H9 (cell line): Measurements from ENCODE around the gene POLR2A. TPM values are rescaled to one million over a fixed set of nuclear protein-coding genes. Genes with fewer than 3 reads are reported as not detected.

Source experiments
- DNase-seq: peaks from one replicate; pipeline ENCODE4 v3.0.0-alpha.2; 2017
- H2AFZ ChIP-seq: one replicate; pipeline ENCODE4 v1.6.1; 2013; ENCODE audit warnings: mild to moderate bottlenecking, low read length, control low read depth, moderate library complexity
- H2AK5ac ChIP-seq: 2 replicates; pipeline ENCODE4 v1.6.1; 2013; ENCODE audit warnings: low read length, control low read depth, mixed read lengths; ENCODE audit not compliant: insufficient read length
- H2BK120ac ChIP-seq: one replicate; pipeline ENCODE4 v1.6.1; 2013; ENCODE audit warnings: low read depth, mild to moderate bottlenecking, low read length, control low read depth, inconsistent platforms; ENCODE audit not compliant: poor library complexity, severe bottlenecking
- H2BK12ac ChIP-seq: 2 replicates; pipeline ENCODE4 v1.6.1; 2013; ENCODE audit warnings: low read length, control low read depth, mixed read lengths, low read depth; ENCODE audit not compliant: insufficient read length
- H2BK15ac ChIP-seq: 2 replicates; pipeline ENCODE4 v1.6.1; 2013; ENCODE audit warnings: low read depth, low read length, control low read depth
- H2BK20ac ChIP-seq: one replicate; pipeline ENCODE4 v1.6.1; 2013; ENCODE audit warnings: low read depth, mild to moderate bottlenecking, low read length, control low read depth, inconsistent platforms; ENCODE audit not compliant: poor library complexity, severe bottlenecking
- H2BK5ac ChIP-seq: 2 replicates; pipeline ENCODE4 v1.6.1; 2013; ENCODE audit warnings: low read length, control low read depth, mixed read lengths; ENCODE audit not compliant: insufficient read length
- H3K14ac ChIP-seq: 2 replicates; pipeline ENCODE4 v1.6.1; 2013; ENCODE audit warnings: low read length, control low read depth; ENCODE audit not compliant: insufficient read depth
- H3K18ac ChIP-seq: 2 replicates; pipeline ENCODE4 v1.6.1; 2013; ENCODE audit warnings: low read depth, mild to moderate bottlenecking, mixed read lengths, low read length, control low read depth; ENCODE audit not compliant: insufficient read length
- H3K23ac ChIP-seq: 2 replicates; pipeline ENCODE4 v1.6.1; 2013; ENCODE audit warnings: low read length, control low read depth, mixed read lengths, low read depth; ENCODE audit not compliant: insufficient read length
- H3K23me2 ChIP-seq: 2 replicates; pipeline ENCODE4 v1.6.1; 2013; ENCODE audit warnings: low read depth, mild to moderate bottlenecking, mixed read lengths, low read length, control low read depth; ENCODE audit not compliant: insufficient read length, poor library complexity, severe bottlenecking
- H3K27ac ChIP-seq: 2 replicates; pipeline ENCODE4 v1.5.1; 2013; ENCODE audit warnings: low read length, control low read depth, mixed read lengths, low read depth; ENCODE audit not compliant: insufficient read length
- H3K27me3 ChIP-seq: 2 replicates; pipeline ENCODE4 v1.6.1; 2013; ENCODE audit warnings: low read length, control low read depth, inconsistent platforms; ENCODE audit not compliant: insufficient read depth
- H3K4ac ChIP-seq: 2 replicates; pipeline ENCODE4 v1.6.1; 2013; ENCODE audit warnings: low read depth, mild to moderate bottlenecking, control low read depth, inconsistent platforms, low read length, moderate library complexity
- H3K4me1 ChIP-seq: 2 replicates; pipeline ENCODE4 v1.6.1; 2013; ENCODE audit warnings: low read length, control low read depth, inconsistent platforms; ENCODE audit not compliant: insufficient read depth
- H3K4me2 ChIP-seq: 2 replicates; pipeline ENCODE4 v1.6.1; 2013; ENCODE audit warnings: low read length, control low read depth, mixed read lengths; ENCODE audit not compliant: insufficient read length, insufficient read depth
- H3K56ac ChIP-seq: 2 replicates; pipeline ENCODE4 v1.6.1; 2013; ENCODE audit warnings: low read depth, mild to moderate bottlenecking, mixed read lengths, low read length, control low read depth; ENCODE audit not compliant: insufficient read length
- H3K79me1 ChIP-seq: 2 replicates; pipeline ENCODE4 v1.6.1; 2013; ENCODE audit warnings: low read depth, mild to moderate bottlenecking, moderate library complexity, low read length, control low read depth, inconsistent platforms; ENCODE audit not compliant: insufficient read depth, poor library complexity, severe bottlenecking
- H3K79me2 ChIP-seq: 2 replicates; pipeline ENCODE4 v1.6.1; 2013; ENCODE audit warnings: low read length, control low read depth, inconsistent platforms; ENCODE audit not compliant: insufficient read depth
- H3K9ac ChIP-seq: 2 replicates; pipeline ENCODE4 v1.6.1; 2013; ENCODE audit warnings: low read length, control low read depth, mixed read lengths; ENCODE audit not compliant: insufficient read length; ENCODE audit errors: extremely low read depth
- H3K9me3 ChIP-seq: one replicate; pipeline ENCODE4 v1.6.1; 2013; ENCODE audit warnings: low read depth, low read length, inconsistent platforms; ENCODE audit not compliant: control insufficient read depth
- H3T11ph ChIP-seq: one replicate; pipeline ENCODE4 v1.6.1; 2013; ENCODE audit warnings: mild to moderate bottlenecking, low read length, control low read depth, inconsistent platforms
- H4K20me1 ChIP-seq: one replicate; pipeline ENCODE4 v1.6.1; 2013; ENCODE audit not compliant: control insufficient read depth, insufficient read length, insufficient read depth
- H4K5ac ChIP-seq: 2 replicates; pipeline ENCODE4 v1.6.1; 2013; ENCODE audit warnings: low read depth, mild to moderate bottlenecking, mixed read lengths, low read length, control low read depth; ENCODE audit not compliant: insufficient read length
- H4K8ac ChIP-seq: replicated peaks from 2 replicates; pipeline ENCODE4 v1.6.1; 2013; ENCODE audit warnings: low read length, control low read depth, mixed read lengths, low read depth; ENCODE audit not compliant: insufficient read length
- H4K91ac ChIP-seq: 2 replicates; pipeline ENCODE4 v1.6.1; 2013; ENCODE audit warnings: low read depth, mild to moderate bottlenecking, moderate library complexity, mixed read lengths, low read length, control low read depth; ENCODE audit not compliant: insufficient read length
- H3K27ac Mint-ChIP-seq, 3 experiments: 2 replicates in 2 of 3; 3 replicates in 1 of 3; pipeline ENCODE4 v1.8.0; 2020 to 2021; ENCODE audit warnings: mixed read lengths in 3 of 3, mild to moderate bottlenecking in 1 of 3, moderate library complexity in 1 of 3
- H3K27me3 Mint-ChIP-seq: 2 replicates; pipeline ENCODE4 v1.8.0; 2021; ENCODE audit warnings: low read depth, mild to moderate bottlenecking, moderate library complexity, mixed read lengths
- H3K36me3 Mint-ChIP-seq, 3 experiments: 2 replicates in 2 of 3; 3 replicates in 1 of 3; pipeline ENCODE4 v1.8.0; 2020 to 2021; ENCODE audit warnings: low read depth in 3 of 3, mixed read lengths in 3 of 3; ENCODE audit not compliant: insufficient read depth in 1 of 3
- H3K4me1 Mint-ChIP-seq, 2 experiments: 2 replicates each; pipeline ENCODE4 v1.8.0; 2020; ENCODE audit warnings: mixed read lengths in 2 of 2
- H3K4me3 Mint-ChIP-seq, 2 experiments: 2 replicates in 1 of 2; 3 replicates in 1 of 2; pipeline ENCODE4 v1.8.0; 2020 to 2021; ENCODE audit warnings: mild to moderate bottlenecking in 2 of 2, mixed read lengths in 2 of 2, moderate library complexity in 1 of 2
- H3K9me3 Mint-ChIP-seq, 2 experiments: 2 replicates in 1 of 2; 3 replicates in 1 of 2; pipeline ENCODE4 v1.8.0; 2020; ENCODE audit warnings: mild to moderate bottlenecking in 2 of 2, mixed read lengths in 2 of 2, moderate library complexity in 1 of 2
- CTCF ChIP-seq: fragments of 200-600 bp; sonication (generic); conservative IDR thresholded peaks from 3 replicates; pipeline ENCODE4 v1.8.0; 2021; ENCODE audit warnings: antibody characterized with exemption, mild to moderate bottlenecking
- WGBS: extraction: QIAGEN DNeasy Blood & Tissue Kit; methylation state at CpG from one replicate; pipeline ENCODE4 v1.1.7; 2013; ENCODE audit warnings: missing lambda C conversion rate, low lambda C conversion rate, mixed read lengths; ENCODE audit not compliant: insufficient read length; ENCODE audit errors: extremely low coverage; 5-methylcytosine and 5-hydroxymethylcytosine counted together
- total RNA-seq: library from RNA; stranded (reverse); gene quantifications from 2 replicates; pipeline ENCODE4 v1.2.1, GENCODE V29; 2021

The POLR2A gene
- total RNA-seq, 1 experiment from 2014 or later: 153 TPM

GRCh38 chr17:7502171-7502847, 18.1 kb downstream of the POLR2A start:
- Histone ChIP-seq H3K23me2 (no peaks in the 10 kb centered on the region), H3K4me1 (no peaks in the 10 kb centered on the region), H3K4ac (no peak overlapping the region), H2BK12ac (no peak overlapping the region), H2BK15ac (no peak overlapping the region), H4K5ac (no peak overlapping the region), H3K27me3 (no peaks in the 10 kb centered on the region), H3K9ac (no peak overlapping the region), H3K79me2 (0 out of 2 replicates have a peak, but pooled peaks cover 1% of the 10 kb centered on the region), H3T11ph (no peak overlapping the region), H2AFZ (no peak overlapping the region), H3K9me3 (no peaks in the 10 kb centered on the region), H3K27ac (no peak overlapping the region), H3K4me2 (no peak overlapping the region), H4K20me1 (no peaks in the 10 kb centered on the region), H3K14ac (no peak overlapping the region), H2BK20ac (no peak overlapping the region), H3K79me1 (no peaks in the 10 kb centered on the region), H2BK5ac (no peak overlapping the region), H4K8ac (no peak overlapping the region), H4K91ac (no peak overlapping the region), H2BK120ac (no peak overlapping the region), H2AK5ac (no peak overlapping the region), H3K23ac (no peak overlapping the region), H3K18ac (no peak overlapping the region), H3K56ac (no peak overlapping the region)
- Mint-ChIP-seq H3K4me1 (no peaks in the 10 kb centered on the region), H3K4me3 (no peak overlapping the region), H3K36me3 (peaks cover 68 to 93% (median 89%) of the 10 kb centered on the region in 3 experiments), H3K27me3 (no peaks in the 10 kb centered on the region), H3K9me3 (no peaks in the 10 kb centered on the region), H3K27ac (no peak overlapping the region)
- no peak for TF ChIP-seq CTCF
- no CpG with 5 or more reads among the region's 20 CpGs for WGBS
- no peak for DNase-seq
